Upper lobe of left lung (tissue), 4 donors: ENCODE measurements around the gene AMZ1.

Experiments used
- CTCF ChIP-seq, 6 experiments: fragments of 450-650 bp in 4 of 6; fragments of 200-600 bp in 2 of 6; sonication (generic) in 2 of 6; IDR thresholded peaks; one replicate each; pipeline ENCODE4 v1.5.1; 2016 to 2019; ENCODE audit warnings: antibody characterized with exemption in 6 of 6
- EP300 ChIP-seq, 4 donors: sonication (generic); formaldehyde crosslinking; IDR thresholded peaks; one replicate each; pipeline ENCODE4 v1.5.1; 2017; ENCODE audit warnings: antibody characterized with exemption in 4 of 4, control low read depth in 2 of 4
- POLR2A ChIP-seq, 4 donors: fragments of 450-650 bp; IDR thresholded peaks; one replicate each; pipeline ENCODE4 v1.5.1; 2016 to 2017; ENCODE audit warnings: antibody characterized with exemption in 4 of 4, mild to moderate bottlenecking in 2 of 4

- TF ChIP-seq EP300 (IDR thresholded peaks at IDR 0.05) (no peak), CTCF (IDR thresholded peaks at IDR 0.05) (no peak), POLR2A (IDR thresholded peaks at IDR 0.05) (no peak)
These were observed 1.9 kb upstream of the AMZ1 start for GRCh38 chr7:2686101-2686500.
